Fibroblast of peridontal ligament (primary cell): ENCODE data around the gene TRPM6.
A peak's percentile ranks its signal among the peaks of the same experiment; 100 is the strongest.
"Not testable (repeated sequence)": the region's sequence is repeated elsewhere in the genome, so short reads cannot be mapped to it uniquely, and the experiment has no call there.

Source experiments
- DNase-seq: peaks from one replicate; pipeline ENCODE4 v3.0.0-alpha.2; 2010; ENCODE audit errors: extremely low read depth

TRPM6 gene

GRCh38 chr9:74887041-74887980 is at the start of gene TRPM6:
TSS of gene TRPM6 (minus strand) at chr9:74887921. CDS start at chr9:74887856, 65 bp downstream.
- peak; percentile 66 for DNase-seq

GRCh38 chr9:74935008-74935407 is 47.3 kb upstream of the TRPM6 start:
- DNase-seq = no peak

GRCh38 chr9:74921737-74922136 is 34.0 kb upstream of the TRPM6 start:
- DNase-seq = no peak

GRCh38 chr9:74920944-74921626 is 33.4 kb upstream of the TRPM6 start:
- DNase-seq = no peak

GRCh38 chr9:74910036-74910435 is 22.3 kb upstream of the TRPM6 start:
- DNase-seq = no peak

- no peak for DNase-seq
Measured at GRCh38 chr9:74908665-74909064, 20.9 kb upstream of the TRPM6 start.

GRCh38 chr9:74907085-74907484 is 19.4 kb upstream of the TRPM6 start:
- no peak for DNase-seq

GRCh38 chr9:74901001-74901400 is 13.3 kb upstream of the TRPM6 start:
- DNase-seq = no peak

GRCh38 chr9:74888449-74888848 is 728 bp upstream of the TRPM6 start:
- not testable (repeated sequence) for DNase-seq

GRCh38 chr9:74887981-74888370 is 255 bp upstream of the TRPM6 start:
- DNase-seq = no peak

- DNase-seq = no peak
Measured at GRCh38 chr9:74876382-74876949, 11.3 kb downstream of the TRPM6 start.

- DNase-seq = no peak
Measured at GRCh38 chr9:74875656-74876055, 12.1 kb downstream of the TRPM6 start.

GRCh38 chr9:74874220-74874619 is 13.5 kb downstream of the TRPM6 start:
- DNase-seq = no peak

- no peak for DNase-seq
Measured at GRCh38 chr9:74872619-74873233, 15.0 kb downstream of the TRPM6 start.

- no peak for DNase-seq
Measured at GRCh38 chr9:74867483-74867882, 20.2 kb downstream of the TRPM6 start.

GRCh38 chr9:74865177-74865576 is 22.5 kb downstream of the TRPM6 start:
- DNase-seq = no peak

GRCh38 chr9:74861773-74862474 is 25.8 kb downstream of the TRPM6 start:
- DNase-seq = no peak

GRCh38 chr9:74861071-74861470 is 26.6 kb downstream of the TRPM6 start:
- no peak for DNase-seq

GRCh38 chr9:74860247-74860646 is 27.5 kb downstream of the TRPM6 start:
- not testable (repeated sequence) for DNase-seq

- DNase-seq = no peak
Measured at GRCh38 chr9:74859786-74860185, 27.9 kb downstream of the TRPM6 start.

- no peak for DNase-seq
Measured at GRCh38 chr9:74858751-74859414, 28.8 kb downstream of the TRPM6 start.
